IMR-90 (cell line): Measurements from ENCODE around the gene LRRC4C.

ENCODE experiments used
- MXI1 ChIP-seq: IDR thresholded peaks from 2 replicates; pipeline ENCODE4 v1.6.1; 2012; ENCODE audit warnings: low read depth, mild to moderate bottlenecking, low read length, moderate library complexity, borderline replicate concordance
- POLR2A ChIP-seq: IDR thresholded peaks from 2 replicates; pipeline ENCODE4 v1.6.1; 2012; ENCODE audit warnings: mild to moderate bottlenecking, low read depth, low read length
- RAD21 ChIP-seq: IDR thresholded peaks from 2 replicates; pipeline ENCODE4 v1.6.1; 2012; ENCODE audit warnings: low read length, improper control_type of control experiment
- TF ChIP-seq, protein P1 (sequence below): conservative IDR thresholded peaks from 2 replicates; pipeline ENCODE4 v1.5.1; 2012; ENCODE audit warnings: mild to moderate bottlenecking, low read depth, low read length, improper control_type of control experiment

DNA sequence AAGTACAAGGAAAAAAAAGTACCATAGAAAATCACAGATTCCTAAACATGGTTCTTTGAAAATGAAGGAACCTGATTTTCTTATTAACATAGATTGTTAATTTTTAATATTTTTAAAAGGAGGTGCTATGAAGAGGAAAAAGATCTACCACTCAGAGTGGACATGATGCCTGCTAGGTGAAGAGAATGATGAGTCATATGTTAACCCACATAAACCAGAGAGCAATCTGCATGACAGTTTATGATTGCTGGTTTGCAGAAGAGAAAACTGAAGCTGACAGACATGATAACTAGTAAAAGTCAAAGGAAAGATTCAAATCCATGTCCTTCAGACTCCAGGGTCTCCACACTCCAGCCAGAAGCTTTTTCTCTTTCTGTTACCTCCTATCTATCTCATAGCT is 1231.7 kb downstream of the LRRC4C start:
- TF ChIP-seq, protein P1, sequence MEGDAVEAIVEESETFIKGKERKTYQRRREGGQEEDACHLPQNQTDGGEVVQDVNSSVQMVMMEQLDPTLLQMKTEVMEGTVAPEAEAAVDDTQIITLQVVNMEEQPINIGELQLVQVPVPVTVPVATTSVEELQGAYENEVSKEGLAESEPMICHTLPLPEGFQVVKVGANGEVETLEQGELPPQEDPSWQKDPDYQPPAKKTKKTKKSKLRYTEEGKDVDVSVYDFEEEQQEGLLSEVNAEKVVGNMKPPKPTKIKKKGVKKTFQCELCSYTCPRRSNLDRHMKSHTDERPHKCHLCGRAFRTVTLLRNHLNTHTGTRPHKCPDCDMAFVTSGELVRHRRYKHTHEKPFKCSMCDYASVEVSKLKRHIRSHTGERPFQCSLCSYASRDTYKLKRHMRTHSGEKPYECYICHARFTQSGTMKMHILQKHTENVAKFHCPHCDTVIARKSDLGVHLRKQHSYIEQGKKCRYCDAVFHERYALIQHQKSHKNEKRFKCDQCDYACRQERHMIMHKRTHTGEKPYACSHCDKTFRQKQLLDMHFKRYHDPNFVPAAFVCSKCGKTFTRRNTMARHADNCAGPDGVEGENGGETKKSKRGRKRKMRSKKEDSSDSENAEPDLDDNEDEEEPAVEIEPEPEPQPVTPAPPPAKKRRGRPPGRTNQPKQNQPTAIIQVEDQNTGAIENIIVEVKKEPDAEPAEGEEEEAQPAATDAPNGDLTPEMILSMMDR: no peak
- TF ChIP-seq POLR2A (no peak), MXI1 (no peak), RAD21 (no peak)
